Colonic mucosa (tissue), 4 donors: ENCODE data around the gene HPD. TPM values are rescaled to one million over a fixed set of nuclear protein-coding genes. Genes with fewer than 3 reads are reported as not detected.
"Not testable (repeated sequence)": the region's sequence is repeated elsewhere in the genome, so short reads cannot be mapped to it uniquely, and the experiment has no call there.

Source experiments
- DNase-seq: peaks from one replicate; pipeline ENCODE4 v3.0.0-alpha.2; 2020
- H3K27ac ChIP-seq: fragments of 200-600 bp; one replicate; pipeline ENCODE4 v1.8.0; 2021
- H3K27me3 ChIP-seq: fragments of 200-600 bp; one replicate; pipeline ENCODE4 v1.8.0; 2021
- H3K36me3 ChIP-seq: fragments of 200-600 bp; one replicate; pipeline ENCODE4 v1.8.0; 2021
- H3K4me1 ChIP-seq: fragments of 200-600 bp; one replicate; pipeline ENCODE4 v1.8.0; 2021; ENCODE audit warnings: mild to moderate bottlenecking
- H3K4me3 ChIP-seq: fragments of 200-600 bp; one replicate; pipeline ENCODE4 v1.8.0; 2021
- H3K9ac ChIP-seq, 2 donors: one replicate each; pipeline ENCODE4 v1.7.0; 2013; ENCODE audit warnings: control low read depth in 2 of 2, low read depth in 2 of 2, low read length in 2 of 2
- H3K9me3 ChIP-seq: fragments of 200-600 bp; one replicate; pipeline ENCODE4 v1.8.0; 2021
- CTCF ChIP-seq: fragments of 200-600 bp; IDR thresholded peaks from one replicate; pipeline ENCODE4 v1.8.0; 2022; ENCODE audit warnings: antibody characterized with exemption, mild to moderate bottlenecking
- intact Hi-C: fragments of 100-400 bp; cut with DNase I; formaldehyde crosslinking; loops from one replicate; pipeline ENCODE4 v1.14.1; 2022
- total RNA-seq, 2 donors: library from RNA; stranded (reverse); fragmentation: NEBNext Ultra II Directional in 1 of 2; extraction: Animal tissue kit (Norgen Biotek cat#: 25700) in 1 of 2; gene quantifications; one replicate each; pipeline ENCODE4 v1.2.1, GENCODE V29; 2021
- donor health status: healthy.
- donor health status: DM: no; HTN: no; CAD: no.
- donor health status: DM: no; HTN: no; CAD: no.

HPD gene
- total RNA-seq, 2 donors from 2014 or later = 0.27 to 0.91 TPM

DNA sequence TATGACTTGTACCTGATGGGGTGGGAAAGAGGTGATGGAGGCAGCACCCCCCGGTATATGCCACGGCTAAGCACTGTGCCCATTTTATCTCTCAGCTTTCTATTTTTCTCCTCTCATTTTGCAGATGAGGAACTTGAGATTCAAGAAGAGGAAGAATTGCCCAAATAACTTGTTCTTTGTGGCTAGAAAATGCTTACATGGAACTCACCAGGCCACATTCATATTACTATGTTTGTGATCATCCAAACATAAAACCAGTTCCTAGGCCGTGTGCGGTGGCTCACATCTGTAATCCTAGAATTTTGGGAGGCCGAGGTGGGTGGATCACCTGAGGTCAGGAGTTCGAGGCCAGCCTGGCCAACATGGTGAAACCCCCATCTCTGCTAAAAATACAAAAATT, 15.4 kb upstream of the HPD start:
- DNase-seq = no peak
- Histone ChIP-seq H3K36me3 (no peaks in the 10 kb centered on the region), H3K4me3 (no peak overlapping the region), H3K9me3 (no peaks in the 10 kb centered on the region), H3K4me1 (no peaks in the 10 kb centered on the region), H3K27ac (no peak overlapping the region), H3K9ac (no peak overlapping the region), H3K27me3 (no peaks in the 10 kb centered on the region)
- TF ChIP-seq CTCF = no peak
- intact Hi-C loops = no loop called here

GRCh38 chr12:121873216-121873569, 14.5 kb upstream of the HPD start:
- Histone ChIP-seq H3K9me3 (no peaks in the 10 kb centered on the region), H3K27ac (no peak overlapping the region), H3K4me3 (no peak overlapping the region), H3K9ac (no peak overlapping the region), H3K27me3 (no peaks in the 10 kb centered on the region), H3K4me1 (no peaks in the 10 kb centered on the region), H3K36me3 (no peaks in the 10 kb centered on the region)
- no peak for DNase-seq
- intact Hi-C loops = no loop called here
- TF ChIP-seq CTCF = no peak

- no peak for TF ChIP-seq CTCF
- no peaks in the 10 kb centered on the region for H3K9me3 ChIP-seq
- peak; percentile 69 for DNase-seq
- no peaks in the 10 kb centered on the region for H3K4me1 ChIP-seq
- H3K9ac ChIP-seq = no peak overlapping the region
- no peak overlapping the region for H3K27ac ChIP-seq
- H3K36me3 ChIP-seq = no peaks in the 10 kb centered on the region
- intact Hi-C loops = no loop called here
- H3K4me3 ChIP-seq = no peak overlapping the region
- no peaks in the 10 kb centered on the region for H3K27me3 ChIP-seq
Measured at GRCh38 chr12:121872546-121873215, 14.0 kb upstream of the HPD start.

GRCh38 chr12:121871467-121871866, 12.8 kb upstream of the HPD start:
- intact Hi-C loops = no loop called here
- no peak for TF ChIP-seq CTCF
- H3K36me3 ChIP-seq = no peaks in the 10 kb centered on the region
- no peaks in the 10 kb centered on the region for H3K4me1 ChIP-seq
- H3K9me3 ChIP-seq = no peaks in the 10 kb centered on the region
- H3K4me3 ChIP-seq = no peak overlapping the region
- no peaks in the 10 kb centered on the region for H3K27me3 ChIP-seq
- H3K9ac ChIP-seq = no peak overlapping the region
- no peak overlapping the region for H3K27ac ChIP-seq
- DNase-seq = no peak

DNA sequence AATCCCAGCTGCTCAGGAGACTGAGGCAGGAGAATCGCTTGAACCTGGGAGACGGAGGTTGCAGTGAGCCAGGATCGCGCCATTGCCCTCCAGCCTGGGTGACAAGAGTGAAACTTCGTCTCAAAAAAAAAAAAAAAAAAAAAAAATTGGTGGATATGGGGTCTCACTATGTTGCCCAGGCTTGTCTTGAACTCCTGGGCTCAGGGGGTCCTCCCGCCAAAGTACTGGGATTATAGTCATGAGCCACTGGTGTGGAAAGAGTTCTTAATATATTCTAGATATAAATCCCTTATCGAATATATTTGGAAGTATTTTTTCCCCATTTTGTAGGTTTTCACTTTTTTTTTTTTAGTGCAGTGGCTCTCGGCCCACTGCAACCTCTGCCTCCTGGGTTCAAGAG, 10.6 kb upstream of the HPD start:
- H3K9me3 ChIP-seq, H3K36me3 ChIP-seq, intact Hi-C loops, H3K9ac ChIP-seq, H3K4me1 ChIP-seq, H3K27ac ChIP-seq, H3K27me3 ChIP-seq, DNase-seq, H3K4me3 ChIP-seq: not testable (repeated sequence)

DNA sequence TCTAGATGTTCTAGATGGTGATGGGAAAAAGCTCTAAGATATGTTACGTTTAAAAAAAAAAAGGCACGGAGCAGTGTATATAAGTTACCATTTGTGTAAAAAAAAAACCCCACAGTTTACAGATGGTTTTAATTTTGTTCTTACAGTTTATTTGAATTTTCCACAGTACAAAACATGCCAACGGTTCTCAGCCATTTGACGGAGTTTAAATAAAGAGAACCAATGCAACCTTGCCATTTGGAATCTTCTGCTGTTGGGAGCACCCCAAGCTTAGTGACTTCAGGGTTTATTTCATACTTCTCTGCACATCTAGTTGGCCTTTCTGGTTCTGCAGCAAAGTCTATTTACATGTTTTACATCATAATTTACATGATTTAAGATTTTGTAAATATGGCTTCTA, 7.7 kb upstream of the HPD start:
- Histone ChIP-seq H3K4me1 (no peaks in the 10 kb centered on the region), H3K36me3 (no peaks in the 10 kb centered on the region), H3K4me3 (no peak overlapping the region), H3K27ac (no peak overlapping the region), H3K27me3 (no peaks in the 10 kb centered on the region), H3K9me3 (no peaks in the 10 kb centered on the region), H3K9ac (no peak overlapping the region)
- no peak for TF ChIP-seq CTCF
- no peak for DNase-seq
- intact Hi-C loops = no loop called here
